ENCODE measurements around the gene GRPEL1. TPM values are rescaled to one million over a fixed set of nuclear protein-coding genes. Genes with fewer than 3 reads are reported as not detected.
A peak's percentile ranks its signal among the peaks of the same experiment; 100 is the strongest.

GRPEL1 gene
- total and polyA plus RNA-seq, 2 of the 13 experiments (the other 11 are each of a cell fraction or from before 2014, with no cell fraction given), result 32.3 to 141 TPM

GRCh38 chr4:7034262-7035081, 33.4 kb downstream of the GRPEL1 start (continued):
- TF ChIP-seq KLF9 (CRISPR knock-in tag; IDR thresholded peaks at IDR 0.05; ENCODE audit: low read depth) (no peak), KAT8 (CRISPR knock-in tag; IDR thresholded peaks at IDR 0.05) (peak; percentile 69), FOSL2 (CRISPR knock-in tag; IDR thresholded peaks at IDR 0.05) (peak; percentile 98), FOXO1 (CRISPR knock-in tag; IDR thresholded peaks at IDR 0.05) (peak; percentile 30; the same call in 1 of the 2 replicates), ZNF432 (CRISPR knock-in tag; IDR thresholded peaks at IDR 0.05; ENCODE audit: borderline replicate concordance) (no peak), GATAD2A (CRISPR knock-in tag; IDR thresholded peaks at IDR 0.05) (peak; percentile 84), U2AF1 (optimal IDR thresholded peaks at IDR 0.05; ENCODE audit: low read depth, low read length) (no peak), ZNF33B (CRISPR knock-in tag; IDR thresholded peaks at IDR 0.05) (peak; percentile 92), SMC3 (IDR thresholded peaks at IDR 0.05; ENCODE audit: low read length) (no peak), ZNF724P (CRISPR knock-in tag; IDR thresholded peaks at IDR 0.05; ENCODE audit: borderline replicate concordance) (no peak), ZNF567 (CRISPR knock-in tag; IDR thresholded peaks at IDR 0.05; ENCODE audit: borderline replicate concordance) (0 out of 2 replicates have a peak, but pooled peaks have one; percentile 34), ZSCAN29 (CRISPR knock-in tag; conservative IDR thresholded peaks at IDR 0.05) (peak; percentile 81), ZEB1 (IDR thresholded peaks at IDR 0.05; ENCODE audit: insufficient replicate concordance, low read depth) (no peak), NFRKB (IDR thresholded peaks at IDR 0.05) (no peak), ZFP36L2 (CRISPR knock-in tag; IDR thresholded peaks at IDR 0.05) (no peak), ZC3H4 (CRISPR knock-in tag; IDR thresholded peaks at IDR 0.05; ENCODE audit: borderline replicate concordance) (no peak), ZSCAN31 (CRISPR knock-in tag; IDR thresholded peaks at IDR 0.05; ENCODE audit: low read depth) (peak; percentile 83; the same call in 1 of the 2 replicates), DMAP1 (CRISPR knock-in tag; IDR thresholded peaks at IDR 0.05) (peak; percentile 60; the same call in 1 of the 2 replicates), POLR2AphosphoS2 (IDR thresholded peaks at IDR 0.05; ENCODE audit: low read depth, low read length) (no peak), NCOA5 (CRISPR knock-in tag; IDR thresholded peaks at IDR 0.05) (no peak), ZNF101 (CRISPR knock-in tag; IDR thresholded peaks at IDR 0.05; ENCODE audit: borderline replicate concordance, low read depth) (0 out of 2 replicates have a peak, but pooled peaks have one; percentile 48), MZF1 (CRISPR knock-in tag; IDR thresholded peaks at IDR 0.05; ENCODE audit: borderline replicate concordance) (no peak), ZNF781 (CRISPR knock-in tag; IDR thresholded peaks at IDR 0.05; ENCODE audit: borderline replicate concordance, not compliant biosample characterization) (peak; percentile 65), MXD4 (CRISPR knock-in tag; IDR thresholded peaks at IDR 0.05) (peak; percentile 75; the same call in 1 of the 2 replicates)
- TF ChIP-seq, protein P1, sequence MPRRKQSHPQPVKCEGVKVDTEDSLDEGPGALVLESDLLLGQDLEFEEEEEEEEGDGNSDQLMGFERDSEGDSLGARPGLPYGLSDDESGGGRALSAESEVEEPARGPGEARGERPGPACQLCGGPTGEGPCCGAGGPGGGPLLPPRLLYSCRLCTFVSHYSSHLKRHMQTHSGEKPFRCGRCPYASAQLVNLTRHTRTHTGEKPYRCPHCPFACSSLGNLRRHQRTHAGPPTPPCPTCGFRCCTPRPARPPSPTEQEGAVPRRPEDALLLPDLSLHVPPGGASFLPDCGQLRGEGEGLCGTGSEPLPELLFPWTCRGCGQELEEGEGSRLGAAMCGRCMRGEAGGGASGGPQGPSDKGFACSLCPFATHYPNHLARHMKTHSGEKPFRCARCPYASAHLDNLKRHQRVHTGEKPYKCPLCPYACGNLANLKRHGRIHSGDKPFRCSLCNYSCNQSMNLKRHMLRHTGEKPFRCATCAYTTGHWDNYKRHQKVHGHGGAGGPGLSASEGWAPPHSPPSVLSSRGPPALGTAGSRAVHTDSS (CRISPR knock-in tag; conservative IDR thresholded peaks at IDR 0.05), result no peak
- TF ChIP-seq, protein P2, sequence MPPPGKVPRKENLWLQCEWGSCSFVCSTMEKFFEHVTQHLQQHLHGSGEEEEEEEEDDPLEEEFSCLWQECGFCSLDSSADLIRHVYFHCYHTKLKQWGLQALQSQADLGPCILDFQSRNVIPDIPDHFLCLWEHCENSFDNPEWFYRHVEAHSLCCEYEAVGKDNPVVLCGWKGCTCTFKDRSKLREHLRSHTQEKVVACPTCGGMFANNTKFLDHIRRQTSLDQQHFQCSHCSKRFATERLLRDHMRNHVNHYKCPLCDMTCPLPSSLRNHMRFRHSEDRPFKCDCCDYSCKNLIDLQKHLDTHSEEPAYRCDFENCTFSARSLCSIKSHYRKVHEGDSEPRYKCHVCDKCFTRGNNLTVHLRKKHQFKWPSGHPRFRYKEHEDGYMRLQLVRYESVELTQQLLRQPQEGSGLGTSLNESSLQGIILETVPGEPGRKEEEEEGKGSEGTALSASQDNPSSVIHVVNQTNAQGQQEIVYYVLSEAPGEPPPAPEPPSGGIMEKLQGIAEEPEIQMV (CRISPR knock-in tag; IDR thresholded peaks at IDR 0.05; ENCODE audit: low read depth), result peak; percentile 100
- TF ChIP-seq, protein P3, sequence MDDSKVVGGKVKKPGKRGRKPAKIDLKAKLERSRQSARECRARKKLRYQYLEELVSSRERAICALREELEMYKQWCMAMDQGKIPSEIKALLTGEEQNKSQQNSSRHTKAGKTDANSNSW (CRISPR knock-in tag; IDR thresholded peaks at IDR 0.05; ENCODE audit: borderline replicate concordance), result peak; percentile 94; the same call in 1 of the 2 replicates

All from HepG2 (cell line).